ENCODE data around the gene GGT7. TPM values are rescaled to one million over a fixed set of nuclear protein-coding genes. Genes with fewer than 3 reads are reported as not detected.

GGT7 gene, protein sequence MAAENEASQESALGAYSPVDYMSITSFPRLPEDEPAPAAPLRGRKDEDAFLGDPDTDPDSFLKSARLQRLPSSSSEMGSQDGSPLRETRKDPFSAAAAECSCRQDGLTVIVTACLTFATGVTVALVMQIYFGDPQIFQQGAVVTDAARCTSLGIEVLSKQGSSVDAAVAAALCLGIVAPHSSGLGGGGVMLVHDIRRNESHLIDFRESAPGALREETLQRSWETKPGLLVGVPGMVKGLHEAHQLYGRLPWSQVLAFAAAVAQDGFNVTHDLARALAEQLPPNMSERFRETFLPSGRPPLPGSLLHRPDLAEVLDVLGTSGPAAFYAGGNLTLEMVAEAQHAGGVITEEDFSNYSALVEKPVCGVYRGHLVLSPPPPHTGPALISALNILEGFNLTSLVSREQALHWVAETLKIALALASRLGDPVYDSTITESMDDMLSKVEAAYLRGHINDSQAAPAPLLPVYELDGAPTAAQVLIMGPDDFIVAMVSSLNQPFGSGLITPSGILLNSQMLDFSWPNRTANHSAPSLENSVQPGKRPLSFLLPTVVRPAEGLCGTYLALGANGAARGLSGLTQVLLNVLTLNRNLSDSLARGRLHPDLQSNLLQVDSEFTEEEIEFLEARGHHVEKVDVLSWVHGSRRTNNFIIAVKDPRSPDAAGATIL
- total RNA-seq (2022; extraction: Qiagen RNA extraction): 6.6 to 8.5 TPM (median 7.1 TPM) in 5 replicates

DNA sequence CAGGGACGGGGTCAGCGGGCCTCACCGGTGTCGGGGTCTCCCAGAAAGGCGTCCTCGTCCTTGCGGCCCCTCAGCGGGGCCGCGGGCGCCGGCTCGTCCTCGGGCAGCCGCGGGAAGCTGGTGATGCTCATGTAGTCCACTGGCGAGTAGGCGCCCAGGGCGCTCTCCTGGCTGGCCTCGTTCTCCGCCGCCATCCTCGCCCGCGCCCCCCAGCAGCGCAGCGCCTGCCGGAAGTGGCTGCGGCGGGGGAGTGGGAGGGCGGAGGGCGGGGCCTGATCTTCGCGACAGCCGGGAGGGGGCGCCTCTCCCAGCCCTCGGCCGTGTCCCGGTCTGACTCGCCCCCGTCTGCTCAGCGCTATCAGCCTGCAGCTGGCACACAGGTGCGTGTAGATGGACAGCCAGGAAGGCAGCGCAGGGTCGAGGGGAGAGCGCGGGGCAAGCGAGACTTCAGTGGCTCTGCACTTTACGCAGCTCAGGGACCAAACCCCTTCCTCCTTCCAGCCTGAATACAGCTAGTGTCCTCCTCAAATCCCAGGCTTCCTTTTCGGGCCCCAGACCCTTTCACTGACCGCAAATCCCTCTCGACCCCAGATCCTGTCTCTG, at the start of gene GGT7:
TSS of gene GGT7 (minus strand) at position 235 of the 603 bp plus-strand sequence. CDS start at position 194, 41 bp downstream.

DNA sequence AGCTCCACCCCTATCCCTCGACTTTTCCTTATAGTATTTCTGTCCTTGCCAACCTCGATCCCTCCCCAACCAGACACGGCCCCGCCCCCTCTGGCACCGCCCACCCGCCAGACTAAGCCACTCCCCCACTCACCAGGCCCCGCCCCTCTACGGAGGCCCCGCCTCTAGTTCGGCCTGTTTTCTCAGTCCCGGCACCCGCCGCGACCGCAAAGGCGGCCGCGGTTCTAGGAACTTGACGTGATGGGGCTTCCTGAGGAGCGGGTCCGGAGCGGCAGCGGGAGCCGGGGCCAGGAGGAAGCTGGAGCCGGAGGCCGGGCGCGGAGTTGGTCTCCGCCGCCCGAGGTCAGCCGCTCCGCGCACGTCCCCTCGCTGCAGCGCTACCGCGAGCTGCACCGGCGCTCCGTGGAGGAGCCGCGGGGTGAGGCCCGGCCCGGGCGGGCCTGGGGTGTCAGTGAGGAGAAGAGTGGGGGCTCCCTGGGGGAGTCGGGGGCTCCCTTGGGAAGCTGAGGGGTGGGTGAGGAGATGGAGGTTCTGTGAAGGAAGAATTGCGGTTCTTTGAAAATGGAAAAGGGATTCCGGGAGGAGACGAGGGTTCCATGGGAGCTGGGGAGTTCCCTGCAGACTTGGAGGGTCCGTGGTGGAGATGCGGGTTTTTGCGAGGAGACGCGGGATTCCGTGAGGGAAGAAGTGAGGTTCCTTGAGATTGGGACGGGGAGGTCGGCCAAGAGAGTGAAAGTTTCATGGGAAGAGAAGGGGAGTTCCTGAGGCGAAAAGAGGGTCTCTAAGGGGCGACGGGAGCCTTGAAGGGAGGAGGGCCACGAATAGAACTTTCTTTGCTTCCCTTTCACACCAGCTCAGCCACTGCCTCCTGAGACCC, 4.0 kb upstream of the GGT7 start, which contains the start of gene ACSS2:
TSS of gene ACSS2 (plus strand) at position 207 of the 877 bp plus-strand sequence. CDS start at position 241, 34 bp downstream.

DNA sequence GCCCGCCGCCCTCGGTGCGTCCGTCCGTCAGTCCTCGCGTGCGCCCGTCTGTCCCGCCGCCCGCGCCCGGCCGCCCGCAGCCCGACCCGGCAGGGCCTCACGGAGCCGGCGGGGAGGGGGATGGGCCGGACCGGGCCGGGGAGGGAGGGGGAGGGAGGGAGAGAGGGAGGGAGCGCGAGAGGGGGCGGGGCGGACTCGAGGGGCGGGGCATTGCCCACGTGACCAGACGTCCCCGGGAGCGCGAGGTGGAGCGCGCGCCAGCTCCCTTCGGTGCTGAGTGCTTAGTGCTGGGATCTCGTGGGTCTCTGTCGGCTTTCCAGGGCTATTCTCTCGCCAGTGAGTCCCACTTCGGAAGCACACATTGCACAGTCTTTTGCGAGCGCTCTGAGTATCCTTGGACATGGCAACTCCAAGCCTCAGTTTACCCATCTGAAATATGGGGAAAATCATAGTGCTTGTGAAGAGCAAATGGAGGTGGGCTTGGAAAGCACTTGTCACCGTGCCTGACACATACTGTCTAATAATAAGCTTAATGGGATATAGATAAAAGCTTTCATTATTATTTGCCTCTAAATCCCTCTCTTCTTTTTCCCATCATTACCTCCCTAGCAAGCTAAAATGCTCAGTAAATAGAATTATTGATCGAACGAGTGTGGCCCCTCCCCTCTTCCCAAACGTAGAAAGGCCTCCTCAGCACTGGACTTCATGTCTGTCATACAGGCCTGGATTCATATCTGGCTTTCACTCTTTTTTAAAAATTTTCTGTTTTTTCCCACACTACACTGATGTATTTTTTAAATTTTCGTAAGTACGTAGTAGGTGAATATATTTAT, 46.9 kb downstream of the GGT7 start, which contains the start of gene NCOA6:
TSS of gene NCOA6 (minus strand) at position 122 of the 833 bp plus-strand sequence. CDS start 43,296 bp downstream, outside the sequence.

Other genes starting within 250 kb of the GGT7 start
- 25.9 to 30.0 TPM (median 27.5 TPM) in 5 replicates for gene PIGU, start 195.8 kb downstream of the GGT7 start, total RNA-seq (2022; extraction: Qiagen RNA extraction)
- 6.9 to 9.2 TPM (median 7.8 TPM) in 5 replicates for gene TP53INP2, start 168.5 kb downstream of the GGT7 start, total RNA-seq (2022; extraction: Qiagen RNA extraction)
- gene NCOA6, start 47.2 kb downstream of the GGT7 start, total RNA-seq (2022; extraction: Qiagen RNA extraction): 18.4 to 21.7 TPM (median 19.9 TPM) in 5 replicates
- 8.7 to 11.2 TPM (median 9.1 TPM) in 5 replicates for gene ACSS2, start 3.8 kb upstream of the GGT7 start, total RNA-seq (2022; extraction: Qiagen RNA extraction)
- 57.5 to 59.2 TPM (median 58.4 TPM) in 5 replicates for gene GSS, start 83.0 kb upstream of the GGT7 start, total RNA-seq (2022; extraction: Qiagen RNA extraction)
- 0.05 to 0.22 TPM (median 0.12 TPM) in 4 of 5 replicates, not detected in the other for gene MYH7B, start 83.0 kb upstream of the GGT7 start, total RNA-seq (2022; extraction: Qiagen RNA extraction)
- gene TRPC4AP, start 220.0 kb upstream of the GGT7 start, total RNA-seq (2022; extraction: Qiagen RNA extraction): 50.6 to 63.3 TPM (median 59.3 TPM) in 5 replicates